ENCODE results near the gene FKBP1A.
A peak's percentile ranks its signal among the peaks of the same experiment; 100 is the strongest.

Gene FKBP1A

GRCh38 chr20:1323830-1324597 is 68.8 kb downstream of the FKBP1A start:
- Histone ChIP-seq H4K20me1 (ENCODE audit: insufficient read depth, low read length) (peaks cover 7% of the 10 kb centered on the region; the same call in 1 of the 2 replicates), H3K9ac (ENCODE audit: low read length) (peak overlapping the region; percentile 57), H3K27me3 (ENCODE audit: low read depth, low read length) (no peaks in the 10 kb centered on the region), H3K36me3 (replicated peaks; ENCODE audit: low read depth, low read length) (peaks cover 4% of the 10 kb centered on the region), H3K79me2 (ENCODE audit: low read length) (peaks cover 38% of the 10 kb centered on the region), H3K9me3 (ENCODE audit: insufficient read depth, low read length) (no peaks in the 10 kb centered on the region), H3K4me2 (ENCODE audit: low read length) (peak overlapping the region; percentile 96), H2AFZ (ENCODE audit: low read depth, low read length) (peak overlapping the region; percentile 87), H3K4me3 (ENCODE audit: low read length) (peak overlapping the region; percentile 94), H3K27ac (ENCODE audit: low read length) (no peak overlapping the region), H3K4me1 (ENCODE audit: low read length) (peaks cover 18% of the 10 kb centered on the region)
- TF ChIP-seq CTCF (IDR thresholded peaks at IDR 0.05; ENCODE audit: low read depth, low read length) (no peak), EZH2phosphoT487 (IDR thresholded peaks at IDR 0.05; ENCODE audit: low read depth) (no peak)

- TF ChIP-seq CTCF (IDR thresholded peaks at IDR 0.05; ENCODE audit: low read depth, low read length) (no peak), EZH2phosphoT487 (IDR thresholded peaks at IDR 0.05; ENCODE audit: low read depth) (no peak)
- peaks cover 7% of the 10 kb centered on the region; the same call in 1 of the 2 replicates for H4K20me1 ChIP-seq (ENCODE audit: insufficient read depth, low read length)
- no peak overlapping the region for H3K27ac ChIP-seq (ENCODE audit: low read length)
- no peak overlapping the region for H2AFZ ChIP-seq (ENCODE audit: low read depth, low read length)
- H3K36me3 ChIP-seq (replicated peaks; ENCODE audit: low read depth, low read length) = peaks cover 4% of the 10 kb centered on the region
- no peaks in the 10 kb centered on the region for H3K9me3 ChIP-seq (ENCODE audit: insufficient read depth, low read length)
- no peak overlapping the region for H3K9ac ChIP-seq (ENCODE audit: low read length)
- peaks cover 18% of the 10 kb centered on the region for H3K4me1 ChIP-seq (ENCODE audit: low read length)
- no peak overlapping the region for H3K4me2 ChIP-seq (ENCODE audit: low read length)
- H3K27me3 ChIP-seq (ENCODE audit: low read depth, low read length) = no peaks in the 10 kb centered on the region
- peaks cover 30% of the 10 kb centered on the region for H3K79me2 ChIP-seq (ENCODE audit: low read length)
- no peak overlapping the region for H3K4me3 ChIP-seq (ENCODE audit: low read length)
Observed at GRCh38 chr20:1323256-1323655, 69.6 kb downstream of the FKBP1A start.

GRCh38 chr20:1322511-1323245 is 70.2 kb downstream of the FKBP1A start:
- H2AFZ ChIP-seq (ENCODE audit: low read depth, low read length) = no peak overlapping the region
- peaks cover 25% of the 10 kb centered on the region for H3K79me2 ChIP-seq (ENCODE audit: low read length)
- TF ChIP-seq CTCF (IDR thresholded peaks at IDR 0.05; ENCODE audit: low read depth, low read length) (no peak), EZH2phosphoT487 (IDR thresholded peaks at IDR 0.05; ENCODE audit: low read depth) (no peak)
- no peak overlapping the region for H3K27ac ChIP-seq (ENCODE audit: low read length)
- H3K4me2 ChIP-seq (ENCODE audit: low read length) = no peak overlapping the region
- H3K4me1 ChIP-seq (ENCODE audit: low read length) = peaks cover 23% of the 10 kb centered on the region
- H3K9me3 ChIP-seq (ENCODE audit: insufficient read depth, low read length) = no peaks in the 10 kb centered on the region
- no peaks in the 10 kb centered on the region for H3K27me3 ChIP-seq (ENCODE audit: low read depth, low read length)
- H3K36me3 ChIP-seq (replicated peaks; ENCODE audit: low read depth, low read length) = peaks cover 4% of the 10 kb centered on the region
- H3K9ac ChIP-seq (ENCODE audit: low read length) = no peak overlapping the region
- peaks cover 7% of the 10 kb centered on the region; the same call in 1 of the 2 replicates for H4K20me1 ChIP-seq (ENCODE audit: insufficient read depth, low read length)
- no peak overlapping the region for H3K4me3 ChIP-seq (ENCODE audit: low read length)

DNA sequence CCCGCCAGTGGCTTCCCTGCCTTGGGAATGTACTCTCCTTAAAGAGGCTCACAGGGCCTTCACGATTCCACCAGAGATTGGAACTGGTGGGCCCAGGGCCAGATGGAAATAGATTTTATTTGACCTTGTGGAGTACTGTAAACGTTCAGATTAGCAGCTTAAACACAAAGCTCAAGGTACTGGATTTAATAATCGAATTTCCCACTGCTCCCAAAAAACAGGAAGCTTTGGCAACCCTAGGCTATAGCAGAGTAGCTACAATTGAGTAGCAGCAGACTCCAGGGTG is 71.3 kb downstream of the FKBP1A start:
- H4K20me1 ChIP-seq (ENCODE audit: insufficient read depth, low read length) = peaks cover 4% of the 10 kb centered on the region; the same call in 1 of the 2 replicates
- TF ChIP-seq CTCF (IDR thresholded peaks at IDR 0.05; ENCODE audit: low read depth, low read length) (no peak), EZH2phosphoT487 (IDR thresholded peaks at IDR 0.05; ENCODE audit: low read depth) (no peak)
- H3K79me2 ChIP-seq (ENCODE audit: low read length) = peaks cover 14% of the 10 kb centered on the region
- H3K36me3 ChIP-seq (replicated peaks; ENCODE audit: low read depth, low read length) = peaks cover 3% of the 10 kb centered on the region
- no peaks in the 10 kb centered on the region for H3K27me3 ChIP-seq (ENCODE audit: low read depth, low read length)
- peaks cover 25% of the 10 kb centered on the region for H3K4me1 ChIP-seq (ENCODE audit: low read length)
- H3K4me2 ChIP-seq (ENCODE audit: low read length) = no peak overlapping the region
- H3K9ac ChIP-seq (ENCODE audit: low read length) = no peak overlapping the region
- no peak overlapping the region for H3K4me3 ChIP-seq (ENCODE audit: low read length)
- no peaks in the 10 kb centered on the region for H3K9me3 ChIP-seq (ENCODE audit: insufficient read depth, low read length)
- no peak overlapping the region for H3K27ac ChIP-seq (ENCODE audit: low read length)
- no peak overlapping the region for H2AFZ ChIP-seq (ENCODE audit: low read depth, low read length)

All from OCI-LY3 (cell line).